Measurements from ENCODE around the gene CAPN15.
"Not testable (repeated sequence)": the region's sequence is repeated elsewhere in the genome, so short reads cannot be mapped to it uniquely, and the experiment has no call there.

CAPN15 gene

GRCh38 chr16:595094-595528 lies 67.6 kb downstream of the CAPN15 start:
- no peak for DNase-seq

- no peak for DNase-seq
These were observed 68.6 kb downstream of the CAPN15 start for GRCh38 chr16:595942-596735.

- DNase-seq: no peak
These were observed 69.2 kb downstream of the CAPN15 start for GRCh38 chr16:596736-597060.

- not testable (repeated sequence) for DNase-seq
These were observed 70.1 kb downstream of the CAPN15 start for GRCh38 chr16:597655-598054.

GRCh38 chr16:598823-599739 lies 71.6 kb downstream of the CAPN15 start:
- DNase-seq: no peak

GRCh38 chr16:600781-601180 lies 73.3 kb downstream of the CAPN15 start:
- no peak for DNase-seq

GRCh38 chr16:603933-604332 lies 76.4 kb downstream of the CAPN15 start:
- DNase-seq: no peak

Data from activated gamma-delta T cell (primary cell).